MCF 10A (cell line): ENCODE results near the gene NPB. TPM values are rescaled to one million over a fixed set of nuclear protein-coding genes. Genes with fewer than 3 reads are reported as not detected.

ENCODE experiments used
- BruUV-seq: library from RNA; stranded (reverse); fragments of 400-500 nt; replicated peaks from 2 replicates; lab custom pipeline; 2021; lab: Mats Ljungman, UMichigan
- CTCF ChIA-PET: fragments of 300-600 bp; sonication (Branson Sonifier 250); formaldehyde crosslinking; extraction: SDS; loops from one replicate; lab custom pipeline; 2021; ENCODE audit warnings: antibody characterized with exemption, inconsistent platforms; lab: Yijun Ruan, JAX
- POLR2A ChIA-PET: fragments of 300-600, 350-650 bp; sonication (Branson Sonifier 250); formaldehyde crosslinking; extraction: SDS; loops from one replicate; lab custom pipeline; 2020; ENCODE audit warnings: antibody characterized with exemption, inconsistent platforms; lab: Yijun Ruan, JAX
- DNase-seq: peaks from one replicate; pipeline ENCODE4 v3.0.0-alpha.2; 2018; ENCODE audit not compliant: unreplicated experiment
- H3K27ac Mint-ChIP-seq: one replicate; pipeline ENCODE4 v1.8.0; 2022; ENCODE audit warnings: mild to moderate bottlenecking, low read depth, mixed read lengths; ENCODE audit not compliant: unreplicated experiment
- H3K27me3 Mint-ChIP-seq: one replicate; pipeline ENCODE4 v1.8.0; 2022; ENCODE audit warnings: mixed read lengths; ENCODE audit not compliant: insufficient read depth, unreplicated experiment
- H3K36me3 Mint-ChIP-seq: one replicate; pipeline ENCODE4 v1.8.0; 2022; ENCODE audit warnings: mild to moderate bottlenecking, moderate library complexity, mixed read lengths; ENCODE audit not compliant: insufficient read depth, unreplicated experiment
- H3K4me1 Mint-ChIP-seq: one replicate; pipeline ENCODE4 v1.8.0; 2022; ENCODE audit warnings: mixed read lengths; ENCODE audit not compliant: insufficient read depth, unreplicated experiment
- H3K4me3 Mint-ChIP-seq: one replicate; pipeline ENCODE4 v1.8.0; 2022; ENCODE audit warnings: mild to moderate bottlenecking, moderate library complexity, mixed read lengths; ENCODE audit not compliant: unreplicated experiment
- H3K9me3 Mint-ChIP-seq: one replicate; pipeline ENCODE4 v1.8.0; 2022; ENCODE audit warnings: mixed read lengths; ENCODE audit not compliant: unreplicated experiment
- CTCF ChIP-seq: fragments of 200-600 bp; IDR thresholded peaks from one replicate; pipeline ENCODE4 v1.8.0; 2022; ENCODE audit warnings: antibody characterized with exemption, mild to moderate bottlenecking; ENCODE audit not compliant: unreplicated experiment
- intact Hi-C: fragments of 100-400 bp; cut with micrococcal nuclease; formaldehyde crosslinking; loops from 2 replicates; pipeline ENCODE4 v1.14.1; 2022
- total RNA-seq: library from RNA; stranded (reverse); gene quantifications from 2 replicates; pipeline ENCODE4 v1.2.3, GENCODE V29; 2022

NPB gene
- total RNA-seq, 1 experiment from 2014 or later: 0.28 TPM

GRCh38 chr17:81934098-81934757 lies 32.2 kb downstream of the NPB start:
- Mint-ChIP-seq H3K4me1 (peaks cover 11% of the 10 kb centered on the region), H3K36me3 (peaks cover 7% of the 10 kb centered on the region), H3K27ac (no peak overlapping the region), H3K4me3 (no peak overlapping the region), H3K27me3 (no peaks in the 10 kb centered on the region), H3K9me3 (no peaks in the 10 kb centered on the region)
- no peak for DNase-seq
- no TSS peak for BruUV-seq
- no peak for TF ChIP-seq CTCF
- CTCF ChIA-PET: interaction anchor here (0.5 to 1.8 kb wide), 4 partner anchors 25 to 733 kb away, joined by 3 to 8 read pairs (median 4); no protein-coding TSS in a partner anchor
- POLR2A ChIA-PET: interaction anchor here (1.0 kb wide), 1 partner anchor 57 kb away, joined by 3 read pairs; no protein-coding TSS in a partner anchor
- intact Hi-C loops: no loop called here

- no peak overlapping the region for H3K27ac Mint-ChIP-seq
- TSS peak; percentile 6 for BruUV-seq
- H3K9me3 Mint-ChIP-seq: no peaks in the 10 kb centered on the region
- TF ChIP-seq CTCF: no peak
- no peaks in the 10 kb centered on the region for H3K27me3 Mint-ChIP-seq
- DNase-seq: no peak
- CTCF ChIA-PET: interaction anchor here (0.6 to 1.1 kb wide), 2 partner anchors 24 to 732 kb away, joined by 3 to 8 read pairs; no protein-coding TSS in a partner anchor
- H3K36me3 Mint-ChIP-seq: peaks cover 7% of the 10 kb centered on the region
- peaks cover 11% of the 10 kb centered on the region for H3K4me1 Mint-ChIP-seq
- POLR2A ChIA-PET: interaction anchor here (1.0 kb wide), 1 partner anchor 56 kb away, joined by 3 read pairs; no protein-coding TSS in a partner anchor
- intact Hi-C loops: no loop called here
- peak overlapping the region; percentile 75 for H3K4me3 Mint-ChIP-seq
Measured at GRCh38 chr17:81934850-81935708, 33.0 kb downstream of the NPB start.

GRCh38 chr17:81935709-81936084 lies 33.7 kb downstream of the NPB start:
- no TSS peak for BruUV-seq
- peaks cover 11% of the 10 kb centered on the region for H3K4me1 Mint-ChIP-seq
- intact Hi-C loops: no loop called here

More at GRCh38 chr17:81935709-81936084, 33.7 kb downstream of the NPB start:
- ChIA-PET CTCF (interaction anchor here (0.8 to 1.0 kb wide), 2 partner anchors 19 to 24 kb away, joined by 4 to 5 read pairs; no protein-coding TSS in a partner anchor), POLR2A (interaction anchor here (0.6 kb wide), 3 partner anchors 43 to 212 kb away, joined by 3 read pairs; no protein-coding TSS in a partner anchor)
- TF ChIP-seq CTCF: no peak
- no peak for DNase-seq
- peak overlapping the region; percentile 75 for H3K4me3 Mint-ChIP-seq
- peaks cover 7% of the 10 kb centered on the region for H3K36me3 Mint-ChIP-seq
- H3K9me3 Mint-ChIP-seq: no peaks in the 10 kb centered on the region
- H3K27me3 Mint-ChIP-seq: no peaks in the 10 kb centered on the region
- H3K27ac Mint-ChIP-seq: no peak overlapping the region
